Upper lobe of left lung (tissue), 4 donors: ENCODE results near the gene PMF1.

Experiments
- EP300 ChIP-seq, 4 donors: sonication (generic); formaldehyde crosslinking; IDR thresholded peaks; one replicate each; pipeline ENCODE4 v1.5.1; 2017; ENCODE audit warnings: antibody characterized with exemption in 4 of 4, control low read depth in 2 of 4
- POLR2A ChIP-seq, 4 donors: fragments of 450-650 bp; IDR thresholded peaks; one replicate each; pipeline ENCODE4 v1.5.1; 2016 to 2017; ENCODE audit warnings: antibody characterized with exemption in 4 of 4, mild to moderate bottlenecking in 2 of 4
- POLR2AphosphoS5 ChIP-seq, 2 donors: sonication (generic); formaldehyde crosslinking; IDR thresholded peaks; one replicate each; pipeline ENCODE4 v1.5.1; 2017; ENCODE audit warnings: antibody characterized with exemption in 2 of 2
- TF ChIP-seq, protein P1 (sequence below), 6 experiments: fragments of 450-650 bp in 4 of 6; fragments of 200-600 bp in 2 of 6; sonication (generic) in 2 of 6; IDR thresholded peaks; one replicate each; pipeline ENCODE4 v1.5.1; 2016 to 2019; ENCODE audit warnings: antibody characterized with exemption in 6 of 6

- TF ChIP-seq, protein P1, sequence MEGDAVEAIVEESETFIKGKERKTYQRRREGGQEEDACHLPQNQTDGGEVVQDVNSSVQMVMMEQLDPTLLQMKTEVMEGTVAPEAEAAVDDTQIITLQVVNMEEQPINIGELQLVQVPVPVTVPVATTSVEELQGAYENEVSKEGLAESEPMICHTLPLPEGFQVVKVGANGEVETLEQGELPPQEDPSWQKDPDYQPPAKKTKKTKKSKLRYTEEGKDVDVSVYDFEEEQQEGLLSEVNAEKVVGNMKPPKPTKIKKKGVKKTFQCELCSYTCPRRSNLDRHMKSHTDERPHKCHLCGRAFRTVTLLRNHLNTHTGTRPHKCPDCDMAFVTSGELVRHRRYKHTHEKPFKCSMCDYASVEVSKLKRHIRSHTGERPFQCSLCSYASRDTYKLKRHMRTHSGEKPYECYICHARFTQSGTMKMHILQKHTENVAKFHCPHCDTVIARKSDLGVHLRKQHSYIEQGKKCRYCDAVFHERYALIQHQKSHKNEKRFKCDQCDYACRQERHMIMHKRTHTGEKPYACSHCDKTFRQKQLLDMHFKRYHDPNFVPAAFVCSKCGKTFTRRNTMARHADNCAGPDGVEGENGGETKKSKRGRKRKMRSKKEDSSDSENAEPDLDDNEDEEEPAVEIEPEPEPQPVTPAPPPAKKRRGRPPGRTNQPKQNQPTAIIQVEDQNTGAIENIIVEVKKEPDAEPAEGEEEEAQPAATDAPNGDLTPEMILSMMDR (IDR thresholded peaks at IDR 0.05), result no peak
- no peak for TF ChIP-seq POLR2AphosphoS5 (IDR thresholded peaks at IDR 0.05)
- no peak for TF ChIP-seq POLR2A (IDR thresholded peaks at IDR 0.05)
- TF ChIP-seq EP300 (IDR thresholded peaks at IDR 0.05), result no peak
Measured at GRCh38 chr1:156228501-156228900, 15.7 kb downstream of the PMF1 start.
